CD14-positive monocyte (primary cell): ENCODE results near the gene EZH1. TPM values are rescaled to one million over a fixed set of nuclear protein-coding genes. Genes with fewer than 3 reads are reported as not detected.

Experiments used
- DNase-seq, 3 donors: peaks; one replicate each; pipeline ENCODE4 v3.0.0-alpha.2; 2011 to 2022
- H2AFZ ChIP-seq: 2 replicates; pipeline ENCODE4 v1.6.0; 2012; ENCODE audit warnings: mild to moderate bottlenecking, low read depth, low read length, inconsistent platforms; ENCODE audit not compliant: insufficient read depth, poor library complexity, severe bottlenecking
- H3K27ac ChIP-seq, 2 donors: 1 replicate in 1 of 2; 2 replicates in 1 of 2; pipeline ENCODE4 v1.5.1; 2012 to 2013; ENCODE audit warnings: low read length in 2 of 2, control low read depth in 1 of 2, inconsistent platforms in 1 of 2, low read depth in 1 of 2, mild to moderate bottlenecking in 1 of 2
- H3K27me3 ChIP-seq, 2 donors: one replicate each; pipeline versions ENCODE4 v1.6.0 to v1.6.1; 2011 to 2013; ENCODE audit warnings: low read length in 2 of 2; ENCODE audit not compliant: control insufficient read depth in 2 of 2, insufficient read depth in 2 of 2
- H3K36me3 ChIP-seq, 2 donors: replicated peaks in 1 of 2; 1 replicate in 1 of 2; 2 replicates in 1 of 2; pipeline versions ENCODE4 v1.5.1 to v1.6.1; 2012 to 2013; ENCODE audit warnings: low read length in 2 of 2, control low read depth in 1 of 2, inconsistent platforms in 1 of 2, mild to moderate bottlenecking in 1 of 2; ENCODE audit not compliant: insufficient read depth in 2 of 2, control insufficient read depth in 1 of 2
- H3K4me1 ChIP-seq, 2 donors: 1 replicate in 1 of 2; 2 replicates in 1 of 2; pipeline versions ENCODE4 v1.5.1 to v1.6.1; 2012 to 2013; ENCODE audit warnings: low read length in 2 of 2, control low read depth in 1 of 2, inconsistent platforms in 1 of 2, mild to moderate bottlenecking in 1 of 2, moderate library complexity in 1 of 2; ENCODE audit not compliant: insufficient read depth in 2 of 2, control insufficient read depth in 1 of 2
- H3K4me2 ChIP-seq: replicated peaks from 2 replicates; pipeline ENCODE3; 2012; ENCODE audit warnings: low read length, moderate library complexity, mild to moderate bottlenecking; ENCODE audit not compliant: poor library complexity, severe bottlenecking; ENCODE audit errors: extremely low read depth
- H3K4me3 ChIP-seq, 3 experiments: fragments of 200-600 bp in 1 of 3; sonication (generic) in 1 of 3; replicated peaks in 1 of 3; 1 replicate in 2 of 3; 2 replicates in 1 of 3; pipeline ENCODE4 v1.5.1; 2011 to 2013; ENCODE audit warnings: low read length in 3 of 3, mild to moderate bottlenecking in 3 of 3, control low read depth in 2 of 3, low read depth in 2 of 3, inconsistent platforms in 1 of 3, moderate library complexity in 1 of 3
- H3K79me2 ChIP-seq: 2 replicates; pipeline ENCODE4 v1.6.0; 2012; ENCODE audit warnings: mild to moderate bottlenecking, control low read depth, inconsistent platforms, low read length, moderate library complexity; ENCODE audit not compliant: insufficient read depth
- H3K9ac ChIP-seq: 2 replicates; pipeline ENCODE4 v1.6.0; 2017; ENCODE audit warnings: low read length, mild to moderate bottlenecking; ENCODE audit not compliant: insufficient read depth, poor library complexity, severe bottlenecking
- H3K9me3 ChIP-seq, 2 donors: replicated peaks in 1 of 2; 1 replicate in 1 of 2; 2 replicates in 1 of 2; pipeline versions ENCODE4 v1.5.1 to v1.6.1; 2012 to 2013; ENCODE audit warnings: low read length in 2 of 2, control low read depth in 1 of 2; ENCODE audit not compliant: control insufficient read depth in 1 of 2, insufficient read depth in 1 of 2
- H4K20me1 ChIP-seq: 2 replicates; pipeline ENCODE4 v1.6.0; 2012; ENCODE audit warnings: mild to moderate bottlenecking, low read length, control low read depth, moderate library complexity; ENCODE audit not compliant: insufficient read depth
- H3K27ac Mint-ChIP-seq, 7 donors: one replicate each; pipeline ENCODE4 v1.8.0; 2020; ENCODE audit warnings: mild to moderate bottlenecking in 7 of 7, mixed read lengths in 7 of 7, moderate library complexity in 6 of 7, inconsistent platforms in 2 of 7
- H3K27me3 Mint-ChIP-seq, 3 donors: one replicate each; pipeline ENCODE4 v1.8.0; 2021 to 2022; ENCODE audit warnings: low read depth in 3 of 3, mild to moderate bottlenecking in 3 of 3, mixed read lengths in 3 of 3, moderate library complexity in 3 of 3, inconsistent platforms in 1 of 3
- H3K36me3 Mint-ChIP-seq, 2 donors: one replicate each; pipeline ENCODE4 v1.8.0; 2020; ENCODE audit warnings: mixed read lengths in 2 of 2, inconsistent platforms in 1 of 2, mild to moderate bottlenecking in 1 of 2
- H3K4me1 Mint-ChIP-seq: one replicate; pipeline ENCODE4 v1.8.0; 2020; ENCODE audit warnings: mild to moderate bottlenecking, mixed read lengths
- H3K4me3 Mint-ChIP-seq, 2 donors: one replicate each; pipeline ENCODE4 v1.8.0; 2020; ENCODE audit warnings: mild to moderate bottlenecking in 2 of 2, mixed read lengths in 2 of 2, moderate library complexity in 1 of 2
- H3K9me3 Mint-ChIP-seq, 7 donors: one replicate each; pipeline ENCODE4 v1.8.0; 2020 to 2022; ENCODE audit warnings: mixed read lengths in 7 of 7, mild to moderate bottlenecking in 6 of 7, moderate library complexity in 6 of 7, inconsistent platforms in 2 of 7
- CTCF ChIP-seq: fragments of 200-600 bp; IDR thresholded peaks from one replicate; pipeline ENCODE4 v1.8.0; 2022; ENCODE audit warnings: antibody characterized with exemption, mild to moderate bottlenecking
- WGBS: methylation state at CpG from one replicate; pipeline ENCODE4 v1.1.5; 2013; ENCODE audit warnings: missing lambda C conversion rate; ENCODE audit not compliant: insufficient coverage; 5-methylcytosine and 5-hydroxymethylcytosine counted together
- intact Hi-C, 2 donors: fragments of 100-400 bp; cut with micrococcal nuclease; formaldehyde crosslinking; loops; one replicate each; pipeline versions ENCODE4 v1.15.0 to v1.15.1; 2023
- polyA plus RNA-seq, 3 donors: library from polyadenylated mRNA; depleted of rRNA in 1 of 3; unstranded in 2 of 3; stranded (reverse) in 1 of 3; fragments of 300-500 nt in 2 of 3; fragments of >200 nt in 1 of 3; fragmentation: Illumina TruSeq in 2 of 3; gene quantifications; 1 replicate in 2 of 3; 2 replicates in 1 of 3; pipeline ENCODE4 v1.2.3, GENCODE V29; 2012 to 2021
- small RNA-seq: library from RNA; depleted of rRNA; stranded (forward); fragments of <200 nt; gene quantifications from one replicate; pipeline ENCODE3, GENCODE V24; 2012; ENCODE audit warnings: low read depth; ENCODE audit not compliant: insufficient read length

The EZH1 gene
- polyA plus RNA-seq, 3 donors: 12.3 to 169 (median 17.8) TPM

GRCh38 chr17:42651392-42651791, 93.4 kb downstream of the EZH1 start:
- Mint-ChIP-seq H3K9me3 (peaks cover 0 to 2% (median 0%) of the 10 kb centered on the region in 7 donors), H3K27ac (no peak overlapping the region), H3K4me3 (no peak overlapping the region), H3K4me1 (peaks cover 13% of the 10 kb centered on the region), H3K27me3 (peaks cover 31 to 37% (median 31%) of the 10 kb centered on the region in 3 donors), H3K36me3 (no peaks in the 10 kb centered on the region)
- no peak for DNase-seq
- H3K9ac ChIP-seq: no peak overlapping the region
- no peaks in the 10 kb centered on the region for H3K9me3 ChIP-seq
- peaks cover 6 to 8% of the 10 kb centered on the region in 2 donors for H3K4me1 ChIP-seq
- no peaks in the 10 kb centered on the region for H3K79me2 ChIP-seq
- no peaks in the 10 kb centered on the region for H3K36me3 ChIP-seq
- no peak for TF ChIP-seq CTCF
- intact Hi-C loops: no loop called here
- no peak overlapping the region for H3K4me3 ChIP-seq
- WGBS: no CpG with 5 or more reads among the region's 4 CpGs
- H3K4me2 ChIP-seq: no peak overlapping the region
- no peaks in the 10 kb centered on the region for H4K20me1 ChIP-seq
- H3K27ac ChIP-seq: no peak overlapping the region
- peaks cover 2 to 19% of the 10 kb centered on the region in 2 donors for H3K27me3 ChIP-seq
- H2AFZ ChIP-seq: no peak overlapping the region

Small RNAs within 50 kb of the gene (small RNA-seq; reads per million reads assigned to genes)
- not detected for gene HMGN2P15
- gene MIR6780A: not detected

Other genes with a start within 250 kb of the EZH1 start
- gene NAGLU, start 208.8 kb downstream of the EZH1 start, polyA plus RNA-seq: 10 to 100 TPM; 10.4 to 32.9 (median 24.9) TPM
- under 1 TPM; 0.19 to 0.72 (median 0.27) TPM for gene HSD17B1, start 192.1 kb downstream of the EZH1 start, polyA plus RNA-seq
- 10 to 100 TPM; 52.6 to 63.8 (median 57.9) TPM for gene COASY, start 182.9 kb downstream of the EZH1 start, polyA plus RNA-seq
- gene MLX, start 177.9 kb downstream of the EZH1 start, polyA plus RNA-seq: 100 to 1,000 TPM in 1 of 3 donors, 10 to 100 TPM in 2; 61.4 to 106 (median 63.5) TPM
- gene PSMC3IP, start 167.3 kb downstream of the EZH1 start, polyA plus RNA-seq: 1 to 10 TPM in 1 of 3 donors, not detected in 2; 1.2 TPM
- 10 to 100 TPM; 34.0 to 69.9 (median 69.9) TPM for gene RETREG3, start 135.7 kb downstream of the EZH1 start, polyA plus RNA-seq
- 10 to 100 TPM in 2 of 3 donors, 1 to 10 TPM in 1; 7.5 to 17.4 (median 10.2) TPM for gene TUBG1, start 135.4 kb downstream of the EZH1 start, polyA plus RNA-seq
- gene TUBG2, start 85.8 kb downstream of the EZH1 start, polyA plus RNA-seq: 1 to 10 TPM in 1 of 3 donors, under 1 TPM in 2; 0.31 to 7.3 (median 0.47) TPM
- under 1 TPM; 0.38 to 0.43 (median 0.41) TPM for gene PLEKHH3, start 68.0 kb downstream of the EZH1 start, polyA plus RNA-seq
- under 1 TPM in 2 of 3 donors, not detected in 1; 0.13 to 0.37 TPM for gene CCR10, start 63.2 kb downstream of the EZH1 start, polyA plus RNA-seq
- gene CNTNAP1, start 62.5 kb downstream of the EZH1 start, polyA plus RNA-seq: under 1 TPM in 2 of 3 donors, not detected in 1; 0.23 to 0.24 TPM
- not detected for gene RAMP2, start 16.2 kb upstream of the EZH1 start, polyA plus RNA-seq
- 100 to 1,000 TPM in 2 of 3 donors, 10 to 100 TPM in 1; 71.3 to 125 (median 104) TPM for gene VPS25, start 28.4 kb upstream of the EZH1 start, polyA plus RNA-seq
- not detected for gene WNK4, start 35.6 kb upstream of the EZH1 start, polyA plus RNA-seq
- gene COA3, start 53.7 kb upstream of the EZH1 start, polyA plus RNA-seq: 100 to 1,000 TPM in 2 of 3 donors, 10 to 100 TPM in 1; 21.5 to 171 (median 156) TPM
- gene CNTD1, start 53.8 kb upstream of the EZH1 start, polyA plus RNA-seq: not detected
- gene BECN1, start 79.2 kb upstream of the EZH1 start, polyA plus RNA-seq: 100 to 1,000 TPM in 1 of 3 donors, 10 to 100 TPM in 2; 68.1 to 105 (median 91.8) TPM
- gene PSME3, start 88.4 kb upstream of the EZH1 start, polyA plus RNA-seq: 100 to 1,000 TPM in 2 of 3 donors, 10 to 100 TPM in 1; 61.9 to 137 (median 124) TPM
- 1 to 10 TPM in 1 of 3 donors, under 1 TPM in 1, not detected in 1; 0.09 to 1.6 TPM for gene AOC2, start 99.5 kb upstream of the EZH1 start, polyA plus RNA-seq
- under 1 TPM in 1 of 3 donors, not detected in 2; 0.85 TPM for gene AOC3, start 106.2 kb upstream of the EZH1 start, polyA plus RNA-seq
- gene G6PC1, start 155.8 kb upstream of the EZH1 start, polyA plus RNA-seq: not detected
- 10 to 100 TPM; 14.4 to 31.8 (median 17.4) TPM for gene AARSD1, start 219.4 kb upstream of the EZH1 start, polyA plus RNA-seq
- under 1 TPM in 1 of 3 donors, not detected in 2; 0.32 TPM for gene PTGES3L, start 235.0 kb upstream of the EZH1 start, polyA plus RNA-seq
- gene RUNDC1, start 235.5 kb upstream of the EZH1 start, polyA plus RNA-seq: 10 to 100 TPM in 1 of 3 donors, 1 to 10 TPM in 2; 7.5 to 10.3 (median 9.9) TPM